Cardiac muscle cell (in vitro differentiated cells and primary cell): Measurements from ENCODE around the gene FARS2. TPM values are rescaled to one million over a fixed set of nuclear protein-coding genes. Genes with fewer than 3 reads are reported as not detected.

Experiments used
- DNase-seq, 2 donors: peaks; one replicate each; pipeline versions ENCODE4 v3.0.0 to v3.0.0-alpha.2; 2010 to 2017; ENCODE audit warnings: low read depth in 1 of 2, low spot score in 1 of 2
- H3K27ac ChIP-seq: fragments of 200-600 bp; sonication (generic); 2 replicates; pipeline ENCODE4 v1.5.1; 2016
- H3K27me3 ChIP-seq: fragments of 200-600 bp; sonication (generic); 2 replicates; pipeline ENCODE4 v1.6.0; 2016; ENCODE audit warnings: control low read depth
- H3K36me3 ChIP-seq: fragments of 200-600 bp; sonication (generic); 2 replicates; pipeline ENCODE4 v1.5.1; 2016; ENCODE audit warnings: control low read depth
- H3K4me1 ChIP-seq: fragments of 200-600 bp; sonication (generic); 2 replicates; pipeline ENCODE4 v1.8.1; 2017; ENCODE audit warnings: low read depth, mild to moderate bottlenecking, mixed run types
- H3K4me3 ChIP-seq: fragments of 200-600 bp; sonication (generic); 2 replicates; pipeline ENCODE4 v1.5.1; 2016; ENCODE audit warnings: mild to moderate bottlenecking
- H3K9me3 ChIP-seq: fragments of 200-600 bp; sonication (generic); 2 replicates; pipeline ENCODE4 v1.5.1; 2017; ENCODE audit warnings: low read depth, mild to moderate bottlenecking, control low read depth
- CTCF ChIP-seq: IDR thresholded peaks from 2 replicates; pipeline ENCODE4 v1.5.1; 2012; ENCODE audit warnings: low read depth, mild to moderate bottlenecking, low read length
- polyA plus RNA-seq: library from polyadenylated mRNA; unstranded; fragments of >200 nt; fragmentation: Nextera tagmentation; extraction: Ambion mirVana; gene quantifications from 2 replicates; pipeline ENCODE4 v1.2.1, GENCODE V29; 2016
- total RNA-seq: library from RNA; depleted of rRNA; stranded (reverse); fragments of >200 nt; gene quantifications from 2 replicates; pipeline ENCODE4 v1.2.3, GENCODE V29; 2016

The FARS2 gene
- total and polyA plus RNA-seq, 2 experiments from 2014 or later = 12.4 to 22.5 TPM

- H3K4me1 ChIP-seq = peaks cover 7% of the 10 kb centered on the region
- no peak overlapping the region for H3K4me3 ChIP-seq
- H3K9me3 ChIP-seq = no peaks in the 10 kb centered on the region
- no peak for TF ChIP-seq CTCF
- H3K36me3 ChIP-seq = no peaks in the 10 kb centered on the region
- DNase-seq = peak in 1 of 2 donors; percentile 30
- no peak overlapping the region for H3K27ac ChIP-seq
- H3K27me3 ChIP-seq = no peaks in the 10 kb centered on the region
Observed at GRCh38 chr6:5438922-5439584, 177.7 kb downstream of the FARS2 start.

- Histone ChIP-seq H3K4me1 (peaks cover 7% of the 10 kb centered on the region), H3K36me3 (no peaks in the 10 kb centered on the region), H3K27ac (no peak overlapping the region), H3K4me3 (no peak overlapping the region), H3K27me3 (no peaks in the 10 kb centered on the region), H3K9me3 (no peaks in the 10 kb centered on the region)
- TF ChIP-seq CTCF = no peak
- DNase-seq = no peak
Observed at GRCh38 chr6:5439749-5440148, 178.4 kb downstream of the FARS2 start.

GRCh38 chr6:5442319-5442718 lies 181.0 kb downstream of the FARS2 start:
- peaks cover 7% of the 10 kb centered on the region for H3K4me1 ChIP-seq
- no peak for TF ChIP-seq CTCF
- H3K27me3 ChIP-seq = no peaks in the 10 kb centered on the region

GRCh38 chr6:5442916-5443315 lies 181.6 kb downstream of the FARS2 start:
- no peaks in the 10 kb centered on the region for H3K27me3 ChIP-seq
- no peaks in the 10 kb centered on the region for H3K36me3 ChIP-seq
- H3K27ac ChIP-seq = no peak overlapping the region
- TF ChIP-seq CTCF = no peak
- H3K9me3 ChIP-seq = no peaks in the 10 kb centered on the region
- H3K4me1 ChIP-seq = peaks cover 7% of the 10 kb centered on the region
- no peak for DNase-seq
- H3K4me3 ChIP-seq = no peak overlapping the region

More at GRCh38 chr6:5442319-5442718, 181.0 kb downstream of the FARS2 start:
- Histone ChIP-seq H3K36me3 (no peaks in the 10 kb centered on the region), H3K27ac (no peak overlapping the region), H3K9me3 (no peaks in the 10 kb centered on the region), H3K4me3 (no peak overlapping the region)
- DNase-seq = no peak

- no peak overlapping the region for H3K27ac ChIP-seq
- no peak overlapping the region for H3K4me3 ChIP-seq
- no peaks in the 10 kb centered on the region for H3K36me3 ChIP-seq
- H3K27me3 ChIP-seq = no peaks in the 10 kb centered on the region
- no peak for DNase-seq
- H3K9me3 ChIP-seq = no peaks in the 10 kb centered on the region
- TF ChIP-seq CTCF = no peak
- H3K4me1 ChIP-seq = peaks cover 7% of the 10 kb centered on the region
Observed at GRCh38 chr6:5443491-5443890, 182.2 kb downstream of the FARS2 start.
